NT2/D1 (cell line): ENCODE measurements around the gene ADGRG3.
A peak's percentile ranks its signal among the peaks of the same experiment; 100 is the strongest.

Experiments used
- DNase-seq: peaks from one replicate; pipeline ENCODE4 v3.0.0-alpha.2; 2011; ENCODE audit warnings: low read depth, low spot score
- H3K27me3 ChIP-seq: 2 replicates; pipeline ENCODE4 v1.6.0; 2011; ENCODE audit warnings: mild to moderate bottlenecking; ENCODE audit not compliant: insufficient read length, insufficient read depth
- H3K36me3 ChIP-seq: 2 replicates; pipeline ENCODE4 v1.6.1; 2011; ENCODE audit warnings: mild to moderate bottlenecking, low read length, mixed read lengths; ENCODE audit not compliant: insufficient read depth, insufficient read length
- H3K4me1 ChIP-seq: 2 replicates; pipeline ENCODE4 v1.5.1; 2011; ENCODE audit not compliant: insufficient read depth, insufficient read length
- H3K4me3 ChIP-seq: 2 replicates; pipeline ENCODE4 v1.5.1; 2011; ENCODE audit warnings: low read depth; ENCODE audit not compliant: insufficient read length
- H3K9ac ChIP-seq: 2 replicates; pipeline ENCODE4 v1.6.0; 2011; ENCODE audit warnings: low read depth; ENCODE audit not compliant: insufficient read length
- H3K9me3 ChIP-seq: 2 replicates; pipeline ENCODE4 v1.5.1; 2011; ENCODE audit warnings: mild to moderate bottlenecking, low read length; ENCODE audit not compliant: insufficient read depth
- SUZ12 ChIP-seq: IDR thresholded peaks from 2 replicates; pipeline ENCODE4 v1.6.1; 2011; ENCODE audit not compliant: insufficient read length, insufficient read depth; ENCODE audit errors: extremely low read depth
- YY1 ChIP-seq: IDR thresholded peaks from 2 replicates; pipeline ENCODE4 v1.6.1; 2011; ENCODE audit not compliant: insufficient read length, insufficient read depth
- ZNF274 ChIP-seq: IDR thresholded peaks from 2 replicates; pipeline ENCODE4 v1.6.1; 2011; ENCODE audit warnings: mild to moderate bottlenecking, low read depth, low read length

The ADGRG3 gene

GRCh38 chr16:57668263-57668571 lies at the start of gene ADGRG3:
TSS of gene ADGRG3 (plus strand) at chr16:57668306. CDS start at chr16:57668348, 42 bp downstream.
- H3K9ac ChIP-seq = no peak within 1 kb of the TSS
- no peaks in the 10 kb centered on the region for H3K36me3 ChIP-seq

GRCh38 chr16:57619133-57619605 lies 48.9 kb upstream of the ADGRG3 start:
- no peak for DNase-seq
- H3K27me3 ChIP-seq = no peaks in the 10 kb centered on the region
- H3K4me1 ChIP-seq = peaks cover 40% of the 10 kb centered on the region
- no peak overlapping the region for H3K4me3 ChIP-seq
- H3K36me3 ChIP-seq = no peaks in the 10 kb centered on the region
- TF ChIP-seq SUZ12 (no peak), YY1 (no peak), ZNF274 (no peak)
- no peaks in the 10 kb centered on the region for H3K9me3 ChIP-seq
- H3K9ac ChIP-seq = peak overlapping the region; percentile 52

More at GRCh38 chr16:57668263-57668571, at the start of gene ADGRG3:
- no peak for DNase-seq
- no peaks in the 10 kb centered on the region for H3K27me3 ChIP-seq
- TF ChIP-seq SUZ12 = no peak
- no peak for TF ChIP-seq ZNF274
- no peak for TF ChIP-seq YY1
- H3K4me3 ChIP-seq = no peak within 1 kb of the TSS
- peaks cover 25% of the 10 kb centered on the region for H3K4me1 ChIP-seq
- H3K9me3 ChIP-seq = no peaks in the 10 kb centered on the region

- TF ChIP-seq ZNF274 = no peak
- no peak for TF ChIP-seq YY1
- TF ChIP-seq SUZ12 = no peak
- Histone ChIP-seq H3K36me3 (no peaks in the 10 kb centered on the region), H3K9ac (peak overlapping the region; percentile 47), H3K4me3 (no peak overlapping the region), H3K27me3 (no peaks in the 10 kb centered on the region), H3K4me1 (peaks cover 46% of the 10 kb centered on the region), H3K9me3 (no peaks in the 10 kb centered on the region)
- no peak for DNase-seq
Observed at GRCh38 chr16:57619606-57620334, 48.3 kb upstream of the ADGRG3 start.

- H3K9ac ChIP-seq = peak overlapping the region; percentile 47
- TF ChIP-seq YY1 = no peak
- TF ChIP-seq SUZ12 = no peak
- no peak for TF ChIP-seq ZNF274
- no peaks in the 10 kb centered on the region for H3K36me3 ChIP-seq
- no peak overlapping the region for H3K4me3 ChIP-seq
- H3K4me1 ChIP-seq = peaks cover 52% of the 10 kb centered on the region
- DNase-seq = no peak
- no peaks in the 10 kb centered on the region for H3K27me3 ChIP-seq
- no peaks in the 10 kb centered on the region for H3K9me3 ChIP-seq
Observed at GRCh38 chr16:57620335-57621231, 47.5 kb upstream of the ADGRG3 start.

- H3K4me1 ChIP-seq = peaks cover 54% of the 10 kb centered on the region
- TF ChIP-seq YY1 (no peak), ZNF274 (no peak)
- H3K9me3 ChIP-seq = no peaks in the 10 kb centered on the region
- no peak for DNase-seq
- no peaks in the 10 kb centered on the region for H3K36me3 ChIP-seq
- no peaks in the 10 kb centered on the region for H3K27me3 ChIP-seq
- H3K4me3 ChIP-seq = no peak overlapping the region
- H3K9ac ChIP-seq = no peak overlapping the region
Observed at GRCh38 chr16:57621521-57622271, 46.4 kb upstream of the ADGRG3 start.

- peak overlapping the region; percentile 3 for H3K9ac ChIP-seq
- no peak overlapping the region for H3K4me3 ChIP-seq
- peaks cover 62% of the 10 kb centered on the region for H3K4me1 ChIP-seq
- H3K36me3 ChIP-seq = no peaks in the 10 kb centered on the region
- H3K27me3 ChIP-seq = no peaks in the 10 kb centered on the region
- no peak for DNase-seq
- no peaks in the 10 kb centered on the region for H3K9me3 ChIP-seq
- TF ChIP-seq YY1 (no peak), ZNF274 (no peak), SUZ12 (no peak)
Observed at GRCh38 chr16:57622361-57623250, 45.5 kb upstream of the ADGRG3 start.
